Neural crest cell (in vitro differentiated cells): ENCODE data around the gene DBH. TPM values are rescaled to one million over a fixed set of nuclear protein-coding genes. Genes with fewer than 3 reads are reported as not detected.

Experiments
- DNase-seq: peaks from one replicate; pipeline ENCODE4 v3.0.0; 2021; ENCODE audit warnings: low read depth, mixed read lengths, low spot score
- H3K27ac Mint-ChIP-seq: one replicate; pipeline ENCODE4 v1.8.0; 2021; ENCODE audit warnings: mild to moderate bottlenecking, mixed read lengths; ENCODE audit not compliant: unreplicated experiment
- H3K27me3 Mint-ChIP-seq: 2 replicates; pipeline ENCODE4 v1.8.0; 2021; ENCODE audit warnings: low read depth, mild to moderate bottlenecking, mixed read lengths
- H3K36me3 Mint-ChIP-seq: 2 replicates; pipeline ENCODE4 v1.8.0; 2021; ENCODE audit warnings: low read depth, mild to moderate bottlenecking, mixed read lengths
- H3K4me1 Mint-ChIP-seq: 2 replicates; pipeline ENCODE4 v1.8.0; 2021; ENCODE audit warnings: mixed read lengths
- H3K4me3 Mint-ChIP-seq: one replicate; pipeline ENCODE4 v1.8.0; 2021; ENCODE audit warnings: mild to moderate bottlenecking, mixed read lengths
- H3K9me3 Mint-ChIP-seq: 2 replicates; pipeline ENCODE4 v1.8.0; 2021; ENCODE audit warnings: mixed read lengths
- CTCF ChIP-seq: fragments of 200-600 bp; sonication (generic); conservative IDR thresholded peaks from 2 replicates; pipeline ENCODE4 v1.5.0; 2021; ENCODE audit warnings: antibody characterized with exemption, mild to moderate bottlenecking
- total RNA-seq: library from RNA; stranded (reverse); gene quantifications from 2 replicates; pipeline ENCODE4 v1.2.1, GENCODE V29; 2021

DBH gene
- total RNA-seq, 1 donor from 2014 or later = 0.75 TPM

- H3K4me3 Mint-ChIP-seq = no peak overlapping the region
- H3K36me3 Mint-ChIP-seq = no peaks in the 10 kb centered on the region
- H3K27me3 Mint-ChIP-seq = no peaks in the 10 kb centered on the region
- H3K4me1 Mint-ChIP-seq = peaks cover under 1% of the 10 kb centered on the region
- H3K27ac Mint-ChIP-seq = peak overlapping the region; percentile 35
- no peaks in the 10 kb centered on the region for H3K9me3 Mint-ChIP-seq
- no peak for TF ChIP-seq CTCF
- DNase-seq = no peak
Measured at GRCh38 chr9:133667759-133668450, 31.7 kb downstream of the DBH start.

GRCh38 chr9:133669182-133669801, 33.1 kb downstream of the DBH start:
- Mint-ChIP-seq H3K4me3 (no peak overlapping the region), H3K4me1 (peaks cover 9% of the 10 kb centered on the region), H3K27ac (no peak overlapping the region), H3K9me3 (no peaks in the 10 kb centered on the region), H3K36me3 (no peaks in the 10 kb centered on the region), H3K27me3 (no peaks in the 10 kb centered on the region)
- no peak for TF ChIP-seq CTCF
- no peak for DNase-seq

GRCh38 chr9:133670466-133670865, 34.3 kb downstream of the DBH start:
- Mint-ChIP-seq H3K4me3 (no peak overlapping the region), H3K4me1 (peaks cover 9% of the 10 kb centered on the region), H3K9me3 (no peaks in the 10 kb centered on the region), H3K27me3 (no peaks in the 10 kb centered on the region), H3K27ac (no peak overlapping the region), H3K36me3 (no peaks in the 10 kb centered on the region)
- TF ChIP-seq CTCF = no peak
- DNase-seq = no peak

GRCh38 chr9:133671371-133671770, 35.2 kb downstream of the DBH start:
- H3K27ac Mint-ChIP-seq = no peak overlapping the region

More at GRCh38 chr9:133671371-133671770, 35.2 kb downstream of the DBH start:
- no peaks in the 10 kb centered on the region for H3K36me3 Mint-ChIP-seq
- no peak for TF ChIP-seq CTCF
- H3K9me3 Mint-ChIP-seq = no peaks in the 10 kb centered on the region
- no peaks in the 10 kb centered on the region for H3K27me3 Mint-ChIP-seq
- no peak for DNase-seq
- H3K4me1 Mint-ChIP-seq = peaks cover 9% of the 10 kb centered on the region
- no peak overlapping the region for H3K4me3 Mint-ChIP-seq
